GM03348 (cell line): Measurements from ENCODE around the gene SPPL3.
"Not testable (repeated sequence)": the region's sequence is repeated elsewhere in the genome, so short reads cannot be mapped to it uniquely, and the experiment has no call there.

ENCODE experiments used
- DNase-seq: peaks from one replicate; pipeline ENCODE4 v3.0.0; 2012; ENCODE audit warnings: low spot score

The SPPL3 gene

DNA sequence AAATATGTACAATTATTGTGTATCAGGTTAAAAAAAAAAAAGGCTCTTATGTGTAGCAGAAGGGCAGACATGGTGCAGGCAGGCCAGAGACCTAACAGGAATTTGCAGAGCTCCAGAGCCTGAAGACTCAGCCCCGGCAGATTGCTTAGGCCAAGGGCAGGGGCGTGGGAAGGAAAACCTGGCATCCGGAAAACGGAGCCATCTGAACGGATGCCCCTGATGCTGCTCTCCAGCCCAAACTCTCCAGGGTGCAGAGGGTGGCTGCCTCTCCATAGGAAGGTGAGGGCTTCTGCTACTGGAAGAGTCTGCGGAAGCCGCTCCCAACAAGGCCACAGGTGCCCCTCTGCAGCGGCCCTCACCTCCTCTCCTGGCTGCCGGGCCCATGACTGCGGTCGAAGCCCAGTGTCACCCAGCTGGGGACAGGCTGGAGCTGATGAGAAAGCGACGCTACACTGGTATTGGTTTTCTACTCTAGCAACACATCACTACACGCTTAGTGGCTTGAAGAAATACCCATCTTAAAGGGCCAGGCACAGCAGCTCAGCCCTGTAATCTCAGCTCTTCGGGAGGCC, 159.2 kb downstream of the SPPL3 start:
- DNase-seq: no peak

DNA sequence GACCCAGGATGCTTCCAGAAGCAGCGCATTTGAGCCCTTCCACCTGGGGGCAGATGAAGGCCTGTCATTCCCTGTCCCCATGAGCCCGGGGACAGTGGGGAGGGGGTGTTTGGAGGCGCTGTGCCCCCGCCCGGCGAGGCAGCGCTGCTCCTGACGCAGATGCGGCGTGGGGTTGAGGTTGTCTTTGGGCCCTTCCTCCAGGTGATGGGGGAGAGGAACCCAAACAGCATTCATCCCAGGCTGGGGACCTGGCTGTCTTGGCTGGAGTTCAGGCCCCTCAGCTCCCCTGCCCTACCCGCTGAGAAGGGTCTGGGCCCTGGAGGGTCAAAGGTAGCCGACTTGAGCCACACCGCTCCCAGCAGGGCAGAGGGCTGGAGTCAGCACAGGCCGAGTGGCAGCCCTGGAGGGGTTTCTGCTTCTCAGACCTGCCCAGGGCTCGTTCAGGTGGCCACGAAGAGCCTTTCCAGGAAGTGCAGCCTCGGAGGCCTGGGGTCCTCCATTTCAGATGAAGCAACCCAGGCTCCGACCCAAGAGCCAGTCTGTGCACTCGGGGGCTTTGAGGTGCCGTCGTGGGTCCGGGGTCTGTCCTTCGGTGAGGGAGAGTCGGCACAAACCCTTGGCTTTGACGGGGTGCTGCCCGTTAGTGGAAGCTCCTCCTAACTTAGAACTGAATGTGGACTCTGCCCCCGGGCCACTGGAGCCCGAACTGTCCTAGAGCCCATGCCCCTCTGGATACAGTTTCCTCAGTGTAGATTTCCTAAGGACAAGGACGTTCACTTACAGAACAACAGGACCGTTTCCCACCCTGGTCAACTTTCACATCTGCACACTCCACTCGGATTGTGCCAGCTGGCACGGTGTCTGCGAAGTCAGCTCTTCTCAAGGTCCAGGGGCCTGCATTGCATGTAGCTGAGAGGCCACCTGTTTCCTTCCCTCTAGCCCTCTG, 162.4 kb downstream of the SPPL3 start:
- DNase-seq: no peak

DNA sequence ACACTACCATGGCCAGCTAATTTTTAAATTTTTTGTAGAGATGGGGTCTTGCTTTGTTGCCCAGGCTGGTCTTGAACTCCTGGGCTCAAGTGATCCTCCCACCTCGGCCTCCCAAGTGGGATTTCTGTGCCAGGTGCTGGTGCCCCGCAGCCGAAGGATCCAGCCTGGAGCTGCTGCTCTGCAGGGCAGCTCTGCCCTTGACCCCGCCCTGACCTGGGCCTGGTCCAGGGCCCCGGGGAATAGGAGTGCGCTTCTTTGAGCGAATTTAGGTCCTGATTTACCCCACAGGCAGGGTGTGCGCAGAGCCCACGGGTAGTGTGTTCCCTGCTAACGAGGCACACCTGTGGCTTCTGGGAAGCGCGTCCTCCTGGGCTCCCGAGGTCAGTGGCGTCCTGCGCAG, 163.3 kb downstream of the SPPL3 start:
- DNase-seq: no peak

DNA sequence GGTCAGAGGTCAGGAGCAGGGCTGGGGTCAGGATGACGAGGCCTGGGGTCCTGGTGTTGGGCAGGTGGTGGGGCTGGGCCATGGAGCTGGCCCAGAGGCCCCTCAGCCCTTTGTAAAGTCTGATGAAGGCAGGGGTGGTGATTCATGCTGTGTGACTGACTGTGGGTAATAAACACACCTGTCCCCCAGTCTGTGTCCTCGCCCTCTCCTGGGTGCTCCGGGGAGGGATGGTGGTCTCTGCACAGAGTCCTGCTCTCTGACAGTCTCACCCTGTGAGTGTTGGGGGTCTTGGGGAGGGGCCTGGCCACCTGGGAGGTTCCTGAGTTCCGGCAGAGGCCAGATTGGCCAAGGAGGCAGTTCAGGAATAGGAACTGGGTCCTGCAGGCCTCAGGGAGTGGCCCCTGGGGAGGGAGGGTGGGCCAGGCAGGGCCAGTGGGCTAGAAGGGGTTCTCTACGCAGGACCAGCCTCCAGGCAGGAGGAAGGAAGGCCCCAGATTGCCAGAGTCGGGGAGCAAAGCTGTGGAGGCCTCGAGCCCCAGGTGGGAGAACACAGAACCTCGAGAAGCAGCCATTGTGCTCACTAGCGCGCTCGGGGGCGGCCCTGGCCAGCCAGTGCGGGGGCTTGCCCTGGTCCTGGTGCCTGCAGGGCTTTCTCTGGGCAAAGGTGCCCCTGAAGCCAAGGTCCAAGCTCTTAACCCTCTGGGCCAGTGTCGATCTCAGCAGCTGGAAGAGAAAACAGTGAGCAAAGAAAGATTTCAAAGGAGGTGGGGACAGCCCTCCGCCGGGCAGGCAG, 164.1 kb downstream of the SPPL3 start:
- DNase-seq: no peak

DNA sequence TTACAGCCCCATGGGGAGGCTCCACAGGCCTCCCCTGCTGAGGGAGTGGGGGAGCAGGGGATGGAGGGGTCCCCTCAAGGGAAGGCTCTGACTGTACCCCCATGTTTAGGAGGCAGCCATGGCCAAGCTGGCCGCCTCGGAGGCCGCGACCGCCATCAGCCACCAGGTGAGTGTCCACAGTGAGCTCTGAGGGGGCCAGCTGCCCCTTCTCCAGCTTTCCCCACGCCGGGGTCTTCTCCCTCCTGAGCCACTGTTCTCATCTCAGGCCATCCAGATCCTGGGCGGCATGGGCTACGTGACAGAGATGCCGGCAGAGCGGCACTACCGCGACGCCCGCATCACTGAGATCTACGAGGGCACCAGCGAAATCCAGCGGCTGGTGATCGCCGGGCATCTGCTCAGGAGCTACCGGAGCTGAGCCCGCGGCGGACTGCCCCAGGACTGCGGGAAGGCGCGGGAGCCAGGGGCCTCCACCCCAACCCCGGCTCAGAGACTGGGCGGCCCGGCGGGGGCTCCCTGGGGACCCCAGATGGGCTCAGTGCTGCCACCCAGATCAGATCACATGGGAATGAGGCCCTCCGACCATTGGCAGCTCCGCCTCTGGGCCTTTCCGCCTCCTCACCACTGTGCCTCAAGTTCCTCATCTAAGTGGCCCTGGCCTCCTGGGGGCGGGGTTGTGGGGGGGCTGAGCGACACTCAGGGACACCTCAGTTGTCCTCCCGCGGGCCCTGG, 165.0 kb downstream of the SPPL3 start:
- no peak for DNase-seq

DNA sequence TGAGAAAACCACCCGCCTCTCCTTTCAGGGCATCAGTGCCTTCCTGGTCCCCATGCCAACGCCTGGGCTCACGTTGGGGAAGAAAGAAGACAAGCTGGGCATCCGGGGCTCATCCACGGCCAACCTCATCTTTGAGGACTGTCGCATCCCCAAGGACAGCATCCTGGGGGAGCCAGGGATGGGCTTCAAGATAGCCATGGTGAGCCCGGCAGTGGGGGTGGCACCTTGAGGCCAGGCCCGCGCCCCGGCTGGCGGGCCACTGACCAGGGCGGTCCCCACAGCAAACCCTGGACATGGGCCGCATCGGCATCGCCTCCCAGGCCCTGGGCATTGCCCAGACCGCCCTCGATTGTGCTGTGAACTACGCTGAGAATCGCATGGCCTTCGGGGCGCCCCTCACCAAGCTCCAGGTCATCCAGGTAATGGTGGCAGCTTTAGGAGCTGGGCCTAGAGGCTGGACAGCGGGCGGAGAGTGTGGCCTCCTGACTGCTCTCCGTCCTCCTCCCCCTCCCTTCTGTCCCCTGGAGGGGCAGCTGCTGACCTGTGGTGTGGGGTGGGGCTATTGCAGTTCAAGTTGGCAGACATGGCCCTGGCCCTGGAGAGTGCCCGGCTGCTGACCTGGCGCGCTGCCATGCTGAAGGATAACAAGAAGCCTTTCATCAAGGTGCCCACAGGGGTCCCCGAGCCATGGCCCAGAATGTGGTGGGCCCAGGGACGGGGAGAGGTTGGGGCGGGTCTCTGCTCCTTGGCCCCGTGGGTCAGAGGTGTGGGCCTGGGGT, 165.7 kb downstream of the SPPL3 start:
- no peak for DNase-seq

DNA sequence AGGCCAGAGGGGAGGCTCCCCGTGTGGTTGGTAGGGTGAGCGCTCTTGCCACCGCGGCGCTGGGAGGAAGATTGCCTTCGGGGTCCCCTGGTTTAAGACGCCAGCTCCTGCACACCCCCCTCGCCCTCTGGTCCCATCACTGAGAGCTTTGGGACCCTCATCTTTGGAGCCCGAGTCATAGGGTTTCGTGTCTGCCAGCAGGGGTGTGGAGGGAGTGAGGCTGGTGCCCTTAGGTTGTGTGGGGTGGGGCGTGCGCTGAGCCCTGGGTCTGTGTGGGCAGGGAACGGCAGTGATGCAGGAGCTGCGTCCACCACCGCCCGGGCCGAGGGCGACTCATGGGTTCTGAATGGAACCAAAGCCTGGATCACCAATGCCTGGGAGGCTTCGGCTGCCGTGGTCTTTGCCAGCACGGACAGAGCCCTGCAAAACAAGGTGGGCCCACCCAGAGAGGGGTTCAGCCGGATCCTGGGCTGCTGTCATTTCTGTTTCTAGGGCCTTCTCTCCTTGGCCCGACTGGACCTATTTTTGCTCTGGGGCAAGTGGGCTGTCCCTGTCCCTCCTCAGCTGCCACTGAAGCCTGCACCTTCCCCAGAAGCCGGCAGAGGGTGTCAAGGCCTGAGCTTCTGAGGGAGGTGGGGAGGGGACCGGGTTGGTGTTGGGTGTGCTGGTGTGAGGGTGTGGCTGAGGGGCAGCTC, 166.5 kb downstream of the SPPL3 start:
- DNase-seq: no peak

DNA sequence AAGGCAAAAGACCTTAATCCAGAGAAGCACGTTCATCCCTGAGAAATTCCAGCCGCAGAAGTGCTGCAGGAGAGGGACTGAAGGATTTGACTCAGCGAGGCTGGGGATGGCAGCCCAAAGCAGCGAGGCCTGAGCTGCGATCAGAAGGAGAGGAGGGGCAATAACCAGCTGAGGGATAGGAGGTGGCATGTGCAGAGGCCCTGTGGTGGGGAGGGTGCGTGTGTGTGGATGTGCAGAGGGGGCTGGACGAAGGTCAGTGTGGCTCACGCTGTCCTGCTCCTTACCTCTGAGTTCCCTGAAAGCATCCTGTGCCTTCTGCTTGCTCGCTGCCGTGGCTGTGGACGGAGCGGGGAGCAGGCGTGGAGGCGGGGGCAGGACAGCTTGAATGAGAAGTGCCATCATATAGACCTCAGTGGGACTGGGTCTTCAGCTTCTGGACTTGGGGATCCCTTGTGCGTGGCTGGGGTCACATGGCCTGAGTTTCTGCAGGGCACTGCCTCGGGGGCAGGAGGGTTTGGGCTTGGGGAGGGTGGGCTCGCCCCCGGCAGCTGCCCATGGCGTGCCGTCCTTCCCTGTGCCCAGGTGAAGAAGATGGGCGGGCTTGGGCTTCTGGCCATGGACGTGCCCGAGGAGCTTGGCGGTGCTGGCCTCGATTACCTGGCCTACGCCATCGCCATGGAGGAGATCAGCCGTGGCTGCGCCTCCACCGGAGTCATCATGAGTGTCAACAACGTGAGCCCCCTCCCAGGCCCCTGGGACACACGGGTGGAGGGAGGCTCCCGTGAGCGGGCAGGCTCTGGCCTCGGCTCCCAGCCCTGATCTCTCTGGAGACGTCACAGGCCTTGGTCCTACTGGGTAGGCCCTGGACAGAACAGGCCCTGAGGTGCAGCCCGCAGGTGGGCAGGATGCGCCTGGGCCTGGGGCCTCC, 167.5 kb downstream of the SPPL3 start:
- no peak for DNase-seq

DNA sequence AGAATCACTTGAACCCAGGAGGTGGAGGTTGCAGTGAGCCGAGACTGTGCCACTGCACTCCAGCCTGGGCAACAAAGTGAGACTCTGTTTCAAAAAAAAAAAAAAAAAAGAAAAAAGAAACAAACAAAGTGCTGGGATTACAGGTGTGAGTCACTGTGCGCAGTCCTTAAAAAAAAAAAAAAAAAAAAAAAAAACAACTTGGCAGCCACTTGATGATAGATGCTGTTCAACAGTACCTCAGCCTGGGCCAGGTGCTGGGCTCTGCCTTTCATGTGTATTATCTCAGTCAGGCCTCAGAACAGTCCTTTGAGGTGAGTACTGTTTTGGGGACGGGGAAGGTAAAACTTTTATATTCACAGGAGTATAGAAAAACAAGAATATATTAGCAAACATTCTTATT, 169.0 kb downstream of the SPPL3 start:
- DNase-seq: no peak

DNA sequence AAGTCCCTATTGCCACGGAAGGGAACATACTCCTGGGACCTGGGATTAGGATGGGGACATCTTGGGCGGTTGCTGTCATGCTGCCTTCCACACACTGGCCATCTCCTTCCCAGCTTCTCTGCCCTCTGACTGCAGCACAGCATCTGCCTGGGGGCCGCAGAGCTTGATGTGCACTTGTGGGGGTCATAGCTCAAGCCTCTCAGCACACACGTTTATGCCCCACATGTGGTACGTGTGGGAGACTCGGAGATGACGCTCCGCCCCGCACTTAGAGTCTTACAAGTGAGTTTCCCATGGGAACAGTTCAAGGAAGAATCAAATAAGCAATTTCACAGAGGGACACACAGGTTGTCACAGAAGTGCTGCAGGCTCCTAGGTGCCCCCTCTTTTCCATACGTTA, 169.9 kb downstream of the SPPL3 start:
- no peak for DNase-seq

DNA sequence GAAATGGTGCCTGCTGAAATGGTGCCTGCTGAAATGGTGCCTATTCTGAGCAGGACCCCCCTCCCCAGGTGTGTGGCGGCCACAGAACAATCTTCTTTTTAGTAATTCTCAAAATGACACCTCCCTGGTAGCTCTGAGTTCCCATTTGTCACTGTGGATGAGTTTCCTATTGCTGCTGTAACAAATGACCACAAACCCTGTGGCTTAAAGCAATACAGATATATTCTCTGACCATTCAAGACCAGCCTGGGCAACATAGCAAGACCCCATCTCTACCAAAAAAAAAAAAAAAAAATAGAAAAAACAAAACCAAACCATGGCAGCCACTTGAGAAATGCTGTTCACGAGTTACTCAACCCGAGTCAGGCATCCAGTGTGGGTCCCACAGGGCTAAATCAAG, 170.6 kb downstream of the SPPL3 start:
- DNase-seq: no peak

DNA sequence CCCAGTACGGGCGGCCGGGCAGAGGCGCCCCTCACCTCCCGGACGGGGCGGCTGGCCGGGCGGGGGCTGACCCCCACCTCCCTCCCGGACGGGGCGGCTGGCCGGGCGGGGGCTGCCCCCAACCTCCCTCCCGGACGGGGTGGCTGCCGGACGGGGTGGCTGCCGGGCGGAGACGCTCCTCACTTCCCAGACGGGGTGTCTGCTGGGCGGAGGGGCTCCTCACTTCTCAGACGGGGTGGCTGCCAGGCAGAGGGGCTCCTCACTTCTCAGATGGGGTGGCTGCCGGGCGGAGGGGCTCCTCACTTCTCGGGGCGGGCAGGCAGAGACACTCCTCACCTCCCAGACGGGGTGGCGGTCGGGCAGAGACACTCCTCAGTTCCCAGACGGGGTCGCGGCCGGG, 172.0 kb downstream of the SPPL3 start:
- DNase-seq: not testable (repeated sequence)

DNA sequence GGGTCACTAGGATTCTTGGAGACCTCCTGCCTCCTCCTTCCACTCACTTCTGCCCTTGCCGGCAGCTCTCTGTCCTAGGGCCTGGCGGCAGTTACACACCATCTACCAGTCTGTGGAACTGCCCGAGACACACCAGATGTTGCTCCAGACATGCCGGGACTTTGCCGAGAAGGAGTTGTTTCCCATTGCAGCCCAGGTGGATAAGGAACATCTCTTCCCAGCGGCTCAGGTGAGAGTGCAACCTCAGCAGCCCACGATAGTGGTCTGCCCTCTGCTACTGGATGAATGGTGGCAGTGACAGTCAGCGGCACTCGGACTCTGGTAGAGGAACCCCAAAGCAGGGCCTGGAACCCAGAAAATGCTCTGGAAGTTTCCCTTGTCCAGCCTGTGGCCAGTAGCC, 177.2 kb downstream of the SPPL3 start:
- DNase-seq: no peak

DNA sequence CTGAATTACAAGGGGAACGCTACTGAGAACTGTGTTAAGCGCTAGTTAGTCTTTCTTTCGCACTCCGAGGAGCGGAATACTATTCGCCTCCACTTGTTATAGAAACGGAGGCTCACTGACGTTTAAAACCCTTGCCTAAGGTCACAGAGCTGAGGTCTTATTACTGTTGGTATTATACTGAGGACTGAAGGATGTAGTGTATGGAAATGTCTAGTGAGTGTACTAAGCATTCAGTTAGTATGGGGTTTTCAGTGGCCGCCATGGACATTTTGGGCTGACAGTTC, 177.7 kb downstream of the SPPL3 start:
- DNase-seq: no peak

DNA sequence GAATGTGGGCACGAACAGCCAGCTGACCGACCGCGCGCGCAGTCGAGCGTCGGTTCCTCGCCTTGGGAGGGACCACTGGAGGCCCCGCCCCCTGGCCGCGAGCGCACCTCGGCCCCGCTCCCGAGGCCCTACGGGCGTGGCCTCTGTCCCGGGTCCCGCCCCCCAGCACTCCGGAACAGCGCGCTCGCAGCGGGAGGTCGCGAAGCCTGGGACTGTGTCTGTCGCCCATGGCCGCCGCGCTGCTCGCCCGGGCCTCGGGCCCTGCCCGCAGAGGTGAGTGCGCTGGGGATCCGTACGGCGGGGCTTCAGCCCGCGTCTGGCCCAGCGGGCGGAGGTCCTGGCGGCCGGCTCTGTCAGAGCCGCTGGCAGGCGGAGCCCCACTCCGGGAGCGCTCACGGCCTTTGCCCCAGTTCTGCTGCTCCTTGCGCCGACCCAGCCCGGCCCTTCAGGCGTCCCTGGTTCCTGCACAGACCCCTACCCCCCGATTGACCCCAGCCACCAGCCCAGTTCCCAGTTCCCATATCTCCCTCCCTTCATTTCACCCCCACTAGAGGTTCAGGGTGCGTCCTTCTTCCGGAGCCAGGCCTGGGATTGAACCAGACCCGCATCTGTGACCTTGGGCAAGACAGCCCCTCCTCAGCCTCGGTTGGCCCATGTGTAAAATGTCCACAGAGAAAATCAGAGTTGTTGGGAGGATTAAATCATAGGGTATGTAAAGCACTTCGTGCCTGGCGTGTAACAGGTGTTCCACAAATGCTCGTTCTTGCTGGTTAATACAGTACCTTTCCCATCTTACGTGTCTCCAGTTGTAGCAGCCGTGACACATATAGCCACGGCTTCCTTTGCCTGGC, 178.3 kb downstream of the SPPL3 start, which contains the start of gene ACADS:
Gene ACADS (plus strand): TSS at position 168 of the 851 bp plus-strand sequence. CDS start 60 bp downstream, at position 228.
- DNase-seq: peak; percentile 98

DNA sequence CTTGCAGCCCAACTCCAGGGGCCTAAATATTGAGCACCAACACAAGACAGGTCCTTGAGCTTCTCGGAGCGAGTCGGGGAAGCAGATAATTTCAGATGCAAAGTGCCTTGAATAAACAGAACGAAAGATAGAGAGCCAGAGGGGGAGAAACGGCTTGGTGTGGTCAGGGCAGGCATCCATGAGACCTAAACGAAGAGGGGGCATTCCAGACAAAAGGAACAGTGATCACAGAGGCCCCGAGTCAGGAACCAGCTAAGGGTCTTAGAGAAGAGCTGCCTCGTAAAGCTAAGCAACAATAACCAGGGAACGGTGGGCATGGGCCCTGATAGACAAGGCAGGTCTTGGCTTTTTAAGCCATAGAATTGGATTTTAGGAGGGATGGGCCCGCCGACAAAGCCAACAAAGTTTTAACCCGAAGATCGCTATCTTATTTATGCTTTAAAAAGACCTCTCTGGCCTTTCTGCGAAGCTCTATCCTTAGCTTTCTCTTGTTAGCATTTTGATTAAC, 179.0 kb downstream of the SPPL3 start:
- DNase-seq: no peak

DNA sequence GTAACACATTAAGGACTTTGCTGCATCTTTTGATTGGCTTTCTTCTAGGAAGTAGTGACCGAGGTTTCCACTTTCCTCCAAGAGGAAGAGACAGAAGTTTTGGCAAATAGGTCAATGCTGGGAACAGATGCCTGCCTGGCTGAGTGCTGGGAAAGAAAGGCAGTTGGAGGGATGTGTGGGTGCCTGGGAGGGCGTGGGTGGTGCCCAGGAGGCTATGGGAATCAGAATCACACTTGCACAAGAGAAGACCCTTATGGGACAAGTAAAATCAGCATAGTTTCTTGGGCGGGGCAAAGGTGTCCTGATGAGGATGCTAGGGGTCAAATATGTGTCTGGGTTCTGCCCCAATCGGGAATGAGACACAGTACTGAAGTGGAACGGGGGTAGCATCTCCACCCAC, 179.4 kb downstream of the SPPL3 start:
- DNase-seq: no peak

DNA sequence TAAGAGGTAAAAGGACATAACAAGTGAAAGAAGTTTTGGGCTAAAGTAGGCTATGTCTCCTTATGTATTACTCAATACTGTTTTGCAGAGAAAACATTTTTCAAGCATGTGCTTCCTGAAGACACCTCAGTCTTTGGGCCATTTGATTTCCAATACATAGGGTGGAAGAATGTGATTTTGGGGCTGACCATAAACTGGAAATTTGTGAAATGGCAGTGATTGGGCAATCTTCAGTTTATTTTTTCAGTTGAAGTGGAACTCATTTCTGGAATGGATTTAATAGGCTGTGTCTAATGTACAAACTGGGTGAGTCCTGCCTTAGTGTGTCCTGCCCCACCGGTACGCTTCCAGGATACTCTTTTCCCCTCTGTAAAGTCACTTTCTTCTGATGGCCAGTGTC, 181.4 kb downstream of the SPPL3 start:
- no peak for DNase-seq

DNA sequence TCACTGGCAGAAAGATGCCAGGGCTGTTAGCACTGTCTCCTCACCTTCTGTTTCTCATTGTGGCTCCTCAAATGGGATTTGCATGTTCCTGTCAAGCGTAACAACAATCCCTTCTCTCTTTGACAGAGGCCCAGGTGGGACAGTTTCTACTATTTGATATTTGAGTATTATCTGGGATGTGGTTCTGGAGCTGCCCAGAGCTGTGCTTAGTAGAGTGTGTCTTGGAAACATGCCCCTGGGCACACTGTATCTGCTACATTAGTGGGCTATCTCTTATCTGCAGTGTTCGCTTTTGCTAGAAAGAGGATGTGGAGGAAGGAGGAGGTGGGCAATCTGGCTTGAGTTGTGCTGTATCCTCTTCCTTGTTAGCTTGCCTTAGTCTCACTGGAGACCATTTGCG, 182.3 kb downstream of the SPPL3 start:
- DNase-seq: no peak
